ENCODE data around the gene GATC. TPM values are rescaled to one million over a fixed set of nuclear protein-coding genes. Genes with fewer than 3 reads are reported as not detected.

The GATC gene
- total RNA-seq, 1 donor from 2014 or later: 29.3 TPM

DNA sequence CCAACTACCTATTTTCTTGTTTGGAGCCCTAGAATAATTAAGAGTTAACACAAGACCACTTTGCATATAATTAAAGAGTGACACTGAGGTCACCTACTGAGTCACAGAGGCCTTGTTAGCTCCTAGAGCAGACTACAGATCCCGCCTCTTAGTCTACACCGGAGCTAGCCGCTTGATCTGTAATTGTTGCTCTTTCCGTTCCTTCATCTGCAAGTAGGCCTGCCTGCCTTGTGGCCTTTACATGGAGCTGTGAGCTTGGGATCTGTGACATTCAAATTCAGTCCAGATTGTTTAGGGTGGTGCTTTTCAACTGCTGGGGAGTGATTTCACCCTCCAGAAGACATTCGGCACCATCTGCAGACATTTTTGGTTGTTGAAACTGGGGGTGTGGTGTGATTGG is 44.1 kb downstream of the GATC start:
- Histone ChIP-seq H3K4me3 (no peak overlapping the region), H3K9me3 (no peaks in the 10 kb centered on the region), H3K4me1 (peaks cover 6% of the 10 kb centered on the region), H3K27me3 (no peaks in the 10 kb centered on the region), H3K27ac (no peak overlapping the region), H3K36me3 (no peaks in the 10 kb centered on the region)
- intact Hi-C loops (cut with DNase I): no loop called here
- ATAC-seq (no peak), DNase-seq (no peak)
- TF ChIP-seq, protein P1, sequence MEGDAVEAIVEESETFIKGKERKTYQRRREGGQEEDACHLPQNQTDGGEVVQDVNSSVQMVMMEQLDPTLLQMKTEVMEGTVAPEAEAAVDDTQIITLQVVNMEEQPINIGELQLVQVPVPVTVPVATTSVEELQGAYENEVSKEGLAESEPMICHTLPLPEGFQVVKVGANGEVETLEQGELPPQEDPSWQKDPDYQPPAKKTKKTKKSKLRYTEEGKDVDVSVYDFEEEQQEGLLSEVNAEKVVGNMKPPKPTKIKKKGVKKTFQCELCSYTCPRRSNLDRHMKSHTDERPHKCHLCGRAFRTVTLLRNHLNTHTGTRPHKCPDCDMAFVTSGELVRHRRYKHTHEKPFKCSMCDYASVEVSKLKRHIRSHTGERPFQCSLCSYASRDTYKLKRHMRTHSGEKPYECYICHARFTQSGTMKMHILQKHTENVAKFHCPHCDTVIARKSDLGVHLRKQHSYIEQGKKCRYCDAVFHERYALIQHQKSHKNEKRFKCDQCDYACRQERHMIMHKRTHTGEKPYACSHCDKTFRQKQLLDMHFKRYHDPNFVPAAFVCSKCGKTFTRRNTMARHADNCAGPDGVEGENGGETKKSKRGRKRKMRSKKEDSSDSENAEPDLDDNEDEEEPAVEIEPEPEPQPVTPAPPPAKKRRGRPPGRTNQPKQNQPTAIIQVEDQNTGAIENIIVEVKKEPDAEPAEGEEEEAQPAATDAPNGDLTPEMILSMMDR (IDR thresholded peaks at IDR 0.05): no peak

DNA sequence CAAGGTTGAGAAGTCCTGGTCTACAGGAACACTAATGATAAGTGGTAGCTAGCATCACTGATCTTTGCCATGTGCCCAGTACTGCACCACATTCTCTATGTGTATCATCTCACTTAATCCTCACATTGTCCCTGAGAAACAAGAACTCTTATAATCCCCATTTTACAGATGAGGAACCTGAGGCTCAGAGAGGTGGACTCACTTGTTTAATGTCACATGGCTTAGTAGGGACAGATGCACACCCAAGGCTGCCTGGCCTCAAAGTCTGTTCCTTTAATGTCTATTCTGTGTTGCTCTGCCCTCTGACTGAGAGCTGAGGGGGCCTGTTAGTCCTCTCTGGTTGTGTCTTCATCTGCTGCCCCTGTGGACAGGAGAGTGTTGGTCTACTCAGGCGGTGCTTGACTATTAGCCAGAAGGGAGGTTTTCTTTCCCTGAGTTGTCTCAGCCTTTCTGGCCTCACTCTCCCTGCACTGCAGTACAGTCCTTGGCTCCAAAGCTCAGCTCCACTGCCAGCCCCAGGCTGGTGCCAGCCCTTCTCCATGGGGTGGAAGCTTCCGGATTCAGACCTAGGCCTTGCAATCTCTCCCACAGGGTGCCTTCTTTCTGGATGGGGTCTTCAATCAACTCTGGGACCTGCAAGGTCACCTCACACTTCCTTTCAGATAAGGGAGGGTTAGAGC is 44.7 kb downstream of the GATC start:
- Histone ChIP-seq H3K27ac (no peak overlapping the region), H3K9me3 (no peaks in the 10 kb centered on the region), H3K4me1 (peaks cover 9% of the 10 kb centered on the region), H3K27me3 (no peaks in the 10 kb centered on the region), H3K4me3 (no peak overlapping the region), H3K36me3 (no peaks in the 10 kb centered on the region)
- DNase-seq (no peak), ATAC-seq (no peak)
- intact Hi-C loops (cut with DNase I): no loop called here
- TF ChIP-seq, protein P1 (IDR thresholded peaks at IDR 0.05): no peak

DNA sequence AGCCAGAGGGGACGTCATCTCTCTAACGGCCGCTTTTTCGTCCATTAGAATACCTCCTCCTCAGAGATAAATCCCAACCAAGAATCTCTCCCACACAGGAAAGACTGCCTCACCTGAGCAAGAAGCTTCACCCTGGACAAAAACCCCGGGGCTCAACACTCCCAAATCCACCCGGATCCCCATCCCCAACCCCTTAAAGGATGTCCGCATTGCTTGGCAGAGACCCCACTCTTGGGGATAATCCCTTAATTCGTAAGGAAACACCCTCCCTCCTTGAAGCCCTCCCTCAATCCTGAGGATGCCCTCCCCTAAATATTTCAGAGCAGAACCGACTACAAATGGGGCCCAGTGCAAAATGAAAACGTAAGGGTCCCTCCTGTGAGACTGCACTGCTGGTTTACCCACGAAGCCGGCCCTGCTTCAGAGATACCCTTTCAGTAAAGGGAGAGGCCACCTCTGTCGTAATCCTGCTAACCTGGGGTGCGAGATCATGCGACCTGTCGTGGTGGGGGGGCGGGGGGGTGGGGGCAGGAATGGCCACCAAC is 49.0 kb downstream of the GATC start:
- DNase-seq (no peak), ATAC-seq (no peak)
- Histone ChIP-seq H3K4me3 (peak overlapping the region; percentile 97), H3K27me3 (no peaks in the 10 kb centered on the region), H3K36me3 (peaks cover 16% of the 10 kb centered on the region), H3K27ac (peak overlapping the region; percentile 90), H3K9me3 (no peaks in the 10 kb centered on the region), H3K4me1 (peaks cover 20% of the 10 kb centered on the region)
- TF ChIP-seq, protein P1 (IDR thresholded peaks at IDR 0.05): no peak
- intact Hi-C loops (cut with DNase I): no loop called here

DNA sequence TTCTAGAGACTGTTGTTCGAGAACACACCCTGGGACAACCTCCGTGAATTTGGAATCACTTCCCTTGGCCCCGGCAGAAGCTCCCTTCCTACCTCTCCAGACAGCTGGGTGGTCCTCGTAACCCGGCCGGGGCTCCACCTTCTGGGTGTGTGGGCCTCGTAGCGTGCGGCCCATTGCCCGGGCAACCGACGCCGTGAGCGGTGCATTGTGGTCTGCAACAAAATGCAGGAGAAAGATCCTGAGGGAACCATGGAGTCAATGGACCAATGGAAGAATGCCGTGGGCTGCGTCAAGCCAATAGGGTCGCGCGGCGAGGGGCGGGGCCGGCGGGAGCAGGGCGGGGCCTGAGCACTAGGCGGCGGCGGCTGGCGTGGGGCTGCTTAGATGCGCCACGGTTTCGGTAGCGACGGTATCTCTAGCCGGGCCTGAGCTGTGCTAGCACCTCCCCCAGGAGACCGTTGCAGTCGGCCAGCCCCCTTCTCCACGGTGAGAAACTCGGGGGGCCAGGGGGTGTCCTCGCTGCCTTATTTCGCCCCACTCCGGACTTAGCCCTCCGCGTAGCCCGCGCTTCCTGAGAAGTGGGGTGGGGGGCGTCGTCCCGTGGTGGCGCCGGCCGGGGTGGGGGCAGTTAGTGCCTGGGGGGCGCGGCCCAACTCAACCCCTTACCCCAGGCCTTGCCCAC is 49.6 kb downstream of the GATC start, which contains the start of gene DYNLL1:
Gene DYNLL1, plus strand, starts transcription at position 383 of the 682 bp plus-strand sequence. CDS start 309 bp downstream, outside the sequence.
- DNase-seq: peak; percentile 97
- Histone ChIP-seq H3K27ac (peak within 1 kb of the TSS; percentile 90), H3K4me3 (peak within 1 kb of the TSS; percentile 97), H3K36me3 (peaks cover 16% of the 10 kb centered on the region), H3K9me3 (no peaks in the 10 kb centered on the region), H3K4me1 (peaks cover 20% of the 10 kb centered on the region), H3K27me3 (no peaks in the 10 kb centered on the region)
- intact Hi-C loops (cut with DNase I): no loop called here
- ATAC-seq: peak; percentile 99
- TF ChIP-seq, protein P1 (IDR thresholded peaks at IDR 0.05): no peak

DNA sequence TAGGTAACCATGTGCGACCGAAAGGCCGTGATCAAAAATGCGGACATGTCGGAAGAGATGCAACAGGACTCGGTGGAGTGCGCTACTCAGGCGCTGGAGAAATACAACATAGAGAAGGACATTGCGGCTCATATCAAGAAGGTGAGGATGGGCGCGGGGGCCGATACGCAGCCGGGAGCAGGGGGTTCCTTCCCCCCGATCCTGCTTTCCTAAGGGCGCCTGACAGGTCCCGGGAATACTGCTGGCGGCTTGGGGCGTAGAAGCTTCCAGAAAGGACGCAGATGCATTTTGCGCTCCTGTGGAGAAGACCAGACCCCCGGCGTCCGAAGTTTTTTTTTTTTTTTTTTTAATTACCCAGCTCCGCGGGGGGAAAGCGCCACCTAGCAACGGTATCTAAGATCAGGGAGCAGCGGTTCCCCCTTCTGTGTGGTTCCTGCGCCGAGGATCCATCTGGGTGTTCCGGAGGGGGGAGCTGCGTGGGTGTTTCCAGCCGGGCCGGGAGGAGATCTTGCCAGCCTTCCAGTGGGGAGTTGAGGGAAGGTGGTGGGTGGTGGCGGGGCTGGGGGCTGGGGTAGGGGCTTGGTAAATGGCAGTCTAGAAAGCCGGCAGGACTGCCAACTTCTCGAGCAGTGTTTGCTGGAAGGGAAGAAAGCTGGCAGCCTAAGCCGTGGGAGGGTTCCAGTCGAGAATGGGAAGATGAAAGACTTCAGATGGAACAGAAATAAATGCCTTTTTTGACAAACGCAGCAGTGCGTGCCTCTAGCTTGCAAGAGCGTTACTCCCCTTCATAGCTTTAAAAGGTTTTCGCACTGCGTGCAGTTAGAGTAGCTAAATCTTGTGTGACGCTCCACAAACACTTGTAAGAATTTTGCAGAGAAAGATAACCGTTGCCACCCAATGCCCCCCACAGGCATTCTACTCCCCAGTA is 50.4 kb downstream of the GATC start:
- TF ChIP-seq, protein P1 (IDR thresholded peaks at IDR 0.05): no peak
- Histone ChIP-seq H3K9me3 (no peaks in the 10 kb centered on the region), H3K4me1 (peaks cover 20% of the 10 kb centered on the region), H3K36me3 (peaks cover 16% of the 10 kb centered on the region), H3K4me3 (peak overlapping the region; percentile 97), H3K27me3 (no peaks in the 10 kb centered on the region), H3K27ac (peak overlapping the region; percentile 90)
- DNase-seq (peak; percentile 82), ATAC-seq (peak; percentile 69)
- intact Hi-C loops (cut with DNase I): no loop called here
